ENCODE results near the gene LARGE1. TPM values are rescaled to one million over a fixed set of nuclear protein-coding genes. Genes with fewer than 3 reads are reported as not detected.
"Not testable (repeated sequence)": the region's sequence is repeated elsewhere in the genome, so short reads cannot be mapped to it uniquely, and the experiment has no call there.

Gene LARGE1
- total RNA-seq, 1 donor from 2014 or later = 35.5 TPM

DNA sequence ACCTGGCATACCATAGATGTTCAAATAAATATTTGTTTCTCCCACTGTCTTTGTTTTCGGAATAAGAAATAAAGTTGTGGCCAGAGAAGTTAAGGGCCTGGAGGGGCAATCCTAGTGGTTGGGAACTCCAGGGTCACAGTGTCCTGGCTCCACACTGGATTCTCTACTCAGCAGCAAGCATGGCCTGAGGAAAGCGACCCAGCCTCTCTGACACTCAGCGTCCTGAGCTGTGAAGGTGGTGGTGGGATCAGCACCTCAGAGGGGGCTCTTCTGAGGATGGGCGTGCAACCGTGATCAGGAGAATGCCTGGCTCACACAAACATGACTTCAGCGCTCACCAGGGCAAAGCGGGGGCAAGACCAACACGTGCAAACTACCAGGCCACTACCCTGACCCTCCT, 59.9 kb downstream of the LARGE1 start:
- FAIRE-seq = no peak

DNA sequence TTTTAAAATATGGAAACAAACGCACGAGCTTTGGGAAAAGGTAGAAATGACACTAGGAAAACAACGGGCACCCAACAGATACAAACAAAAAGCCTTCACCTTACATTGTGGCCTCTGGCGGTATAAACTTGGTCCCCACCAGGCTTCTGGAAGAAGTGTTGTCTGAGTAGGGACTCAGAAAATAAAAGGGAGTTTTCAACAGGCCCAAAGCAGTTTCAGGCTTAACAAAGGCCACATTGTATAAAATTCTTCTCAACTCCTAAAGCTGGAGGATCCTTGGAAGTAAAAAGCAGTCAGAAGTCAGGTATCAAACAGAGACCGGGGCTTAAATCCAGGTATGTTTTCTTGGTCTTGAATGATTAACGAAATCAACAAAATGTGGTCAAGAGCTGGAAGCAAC, 61.0 kb downstream of the LARGE1 start:
- FAIRE-seq (no peak), DNase-seq (ENCODE audit: low spot score in 2 of 2) (no peak)

More for the DNA sequence above, 59.9 kb downstream of the LARGE1 start:
- DNase-seq (ENCODE audit: low spot score in 2 of 2) = no peak

DNA sequence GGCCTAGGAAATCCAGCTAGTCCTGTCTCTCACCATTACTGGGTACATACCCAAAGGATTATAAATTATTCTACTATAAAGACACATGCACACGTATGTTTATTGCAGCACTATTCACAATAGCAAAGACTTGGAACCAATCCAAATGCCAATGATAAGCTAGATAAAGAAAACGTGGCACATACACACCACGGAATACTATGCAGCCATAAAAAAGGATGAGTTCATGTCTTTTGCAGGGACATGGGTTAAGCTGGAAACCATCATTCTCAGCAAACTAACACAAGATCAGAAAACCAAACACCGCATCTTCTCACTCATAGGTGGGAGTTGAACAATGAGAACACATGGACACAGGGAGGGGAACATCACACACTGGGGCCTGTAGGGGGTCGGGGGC, 61.6 kb downstream of the LARGE1 start:
- not testable (repeated sequence) for FAIRE-seq; DNase-seq (ENCODE audit: low spot score in 2 of 2)

DNA sequence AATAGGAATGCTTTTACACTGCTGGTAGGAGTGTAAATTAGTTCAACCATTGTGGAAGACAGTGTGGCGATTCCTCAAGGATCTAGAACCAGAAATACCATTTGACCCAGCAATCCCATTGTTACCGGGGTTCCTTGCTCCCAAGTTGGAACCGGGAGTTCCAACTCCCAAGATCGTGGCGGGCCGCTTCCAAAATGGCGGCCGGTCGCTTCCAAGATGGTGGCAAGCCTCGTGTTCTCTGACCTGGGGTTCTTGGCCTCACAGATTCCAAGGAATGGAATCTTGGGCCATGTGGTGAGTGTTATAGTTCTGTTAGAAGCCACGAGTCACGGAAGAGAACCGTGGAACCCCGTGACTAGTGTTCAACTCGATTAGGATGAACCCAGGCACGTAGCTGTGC, 62.5 kb downstream of the LARGE1 start:
- not testable (repeated sequence) for FAIRE-seq; DNase-seq (ENCODE audit: low spot score in 2 of 2)

DNA sequence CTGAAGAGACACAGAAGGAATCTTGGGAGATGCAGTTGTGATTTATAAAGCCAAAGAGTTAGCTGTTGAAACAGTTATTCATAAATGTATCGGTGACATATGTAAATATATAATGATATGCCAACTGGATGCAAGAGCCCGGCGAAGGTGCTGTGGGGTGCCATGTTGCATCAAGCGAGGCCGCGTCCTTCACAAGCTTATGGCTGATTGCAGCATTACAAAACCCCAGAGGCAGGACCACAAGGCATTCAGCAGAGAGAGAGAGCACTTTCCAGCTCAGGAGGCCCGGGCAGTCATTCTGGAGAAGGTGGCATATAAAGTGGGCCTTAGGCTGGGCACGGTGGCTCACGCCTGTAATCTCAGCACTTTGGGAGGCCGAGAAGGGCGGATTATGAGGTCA, 65.6 kb downstream of the LARGE1 start:
- no peak for DNase-seq (ENCODE audit: low spot score in 2 of 2)
- no peak for FAIRE-seq

DNA sequence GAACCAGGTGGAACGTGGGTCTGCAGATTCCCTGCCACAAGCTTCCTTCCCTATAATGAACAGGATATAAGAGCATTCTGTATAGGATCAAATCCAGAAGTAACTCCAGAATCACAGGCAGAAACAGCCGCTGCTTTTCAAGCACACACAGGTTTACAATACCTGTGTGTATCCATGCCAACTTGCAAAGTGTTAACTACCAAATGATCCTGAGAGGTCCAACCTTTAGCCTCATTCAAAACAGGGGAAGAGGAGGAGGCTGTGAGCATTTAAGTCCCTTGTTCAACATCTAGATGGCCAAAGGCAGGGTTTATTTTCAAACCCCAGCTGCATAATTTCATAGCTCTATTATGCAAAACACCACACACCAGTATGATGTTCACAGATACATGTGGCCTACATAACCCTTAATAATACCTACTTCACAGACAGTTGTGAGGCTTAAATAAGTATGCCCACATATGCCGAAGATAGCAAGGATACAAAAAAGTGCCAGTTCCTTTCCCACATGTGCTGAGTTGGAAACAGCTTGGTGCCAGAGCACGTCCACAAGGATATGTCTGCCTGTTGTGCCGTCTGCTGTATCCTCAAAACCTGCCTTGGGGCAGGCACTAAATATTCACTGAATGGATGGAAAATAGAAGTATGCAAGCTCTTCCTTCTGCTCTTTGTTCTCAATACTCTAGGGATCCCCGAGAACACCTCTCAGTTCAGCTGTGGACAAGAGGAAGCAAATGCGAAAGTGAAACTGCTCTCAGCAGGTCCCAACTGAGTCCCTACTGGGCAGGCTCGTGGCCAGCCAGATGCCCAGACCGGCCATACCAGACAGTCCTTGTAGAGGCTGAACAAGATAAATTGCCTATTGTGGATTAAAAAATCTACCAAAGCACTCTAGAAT, 66.8 kb downstream of the LARGE1 start:
- DNase-seq (ENCODE audit: low spot score in 2 of 2) = peak; percentile 12 to 62

DNA sequence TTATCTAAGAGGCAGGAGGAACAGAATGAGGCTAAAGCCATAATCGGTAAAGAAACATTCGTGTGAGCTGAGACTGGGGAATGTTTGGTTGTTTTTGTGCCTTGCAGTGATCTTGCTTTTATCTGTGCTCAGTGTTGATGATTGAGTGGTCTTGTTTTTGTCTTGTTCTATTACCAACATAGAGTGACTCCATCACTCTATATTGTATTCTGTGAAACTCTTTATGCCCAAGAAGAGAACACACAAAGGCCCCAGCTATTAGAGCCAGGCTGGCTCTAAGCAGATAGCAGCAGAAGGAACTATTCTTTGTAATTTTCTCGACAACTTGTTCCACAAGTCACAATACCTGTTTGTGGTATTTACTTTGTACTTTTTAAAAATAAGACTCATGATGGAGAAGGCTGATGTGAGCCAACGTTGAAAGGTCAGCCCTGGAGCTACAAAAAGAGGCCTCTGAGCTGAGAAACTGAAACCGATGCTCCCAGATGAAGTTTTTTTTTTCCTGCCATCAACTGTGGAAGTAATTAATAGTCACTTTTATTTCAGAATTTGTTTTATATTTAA, 68.4 kb downstream of the LARGE1 start:
- no peak for DNase-seq (ENCODE audit: low spot score in 2 of 2)

More for the DNA sequence above, 66.8 kb downstream of the LARGE1 start:
- FAIRE-seq = no peak

DNA sequence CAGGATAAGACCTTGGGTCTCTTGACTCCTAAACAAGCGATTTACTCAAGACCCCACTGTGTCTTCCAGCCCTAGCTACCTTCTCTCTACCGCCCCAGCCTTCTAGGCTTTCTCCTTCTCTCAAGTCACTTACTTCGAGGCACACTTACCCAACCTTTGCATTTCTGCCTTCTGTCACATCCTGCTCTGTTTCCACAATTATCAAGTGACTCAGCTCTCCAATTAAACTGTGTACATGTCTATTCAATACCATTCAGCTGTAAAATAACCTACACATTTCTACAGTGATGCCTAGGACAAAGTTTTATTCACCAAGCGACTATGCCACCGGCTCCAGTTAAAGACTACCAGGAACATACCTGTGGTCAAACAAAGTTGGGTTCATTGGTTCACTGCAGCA, 69.0 kb downstream of the LARGE1 start:
- FAIRE-seq = no peak

More for the DNA sequence above, 68.4 kb downstream of the LARGE1 start:
- no peak for FAIRE-seq

DNA sequence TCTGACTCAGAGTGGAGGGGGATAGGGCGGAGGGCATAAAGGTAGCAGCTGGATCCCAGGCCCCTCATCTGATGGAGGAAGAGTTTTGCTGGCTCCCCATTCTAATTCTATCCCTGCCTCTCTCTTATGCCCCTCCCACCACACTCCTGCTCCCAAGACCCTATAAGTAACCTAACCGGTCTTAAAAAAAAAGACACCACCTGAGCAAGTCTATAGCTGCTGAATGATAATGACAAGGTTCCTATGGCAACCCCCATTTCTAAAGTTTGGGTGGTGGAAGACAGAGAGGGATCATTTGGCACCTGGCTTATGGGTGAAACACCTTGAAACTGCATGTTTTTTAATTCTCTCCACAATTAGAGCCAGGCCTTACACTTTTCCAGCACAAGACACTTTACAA, 69.6 kb downstream of the LARGE1 start:
- DNase-seq (ENCODE audit: low spot score in 2 of 2) = no peak
- FAIRE-seq = no peak

More for the DNA sequence above, 69.0 kb downstream of the LARGE1 start:
- DNase-seq (ENCODE audit: low spot score in 2 of 2) = no peak

DNA sequence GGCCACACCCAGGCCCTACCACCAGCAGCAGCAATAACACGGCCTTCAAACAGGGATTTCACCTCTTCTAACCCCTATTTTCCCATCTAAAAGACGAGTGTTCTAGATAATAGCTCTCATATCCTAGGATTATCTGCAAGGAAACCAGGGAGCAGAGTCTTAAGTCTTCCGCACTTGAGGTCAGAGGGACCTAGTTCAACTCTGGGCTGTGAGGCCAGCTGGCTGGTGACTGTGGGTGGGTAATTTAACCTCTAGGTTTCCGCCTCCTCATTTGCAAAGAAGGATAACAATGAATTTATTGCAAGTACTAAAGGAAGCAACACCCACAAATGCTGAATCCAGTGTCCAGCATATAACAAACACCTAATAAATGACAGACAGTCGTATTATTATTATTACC, 70.1 kb downstream of the LARGE1 start:
- FAIRE-seq (no peak), DNase-seq (ENCODE audit: low spot score in 2 of 2) (no peak)

DNA sequence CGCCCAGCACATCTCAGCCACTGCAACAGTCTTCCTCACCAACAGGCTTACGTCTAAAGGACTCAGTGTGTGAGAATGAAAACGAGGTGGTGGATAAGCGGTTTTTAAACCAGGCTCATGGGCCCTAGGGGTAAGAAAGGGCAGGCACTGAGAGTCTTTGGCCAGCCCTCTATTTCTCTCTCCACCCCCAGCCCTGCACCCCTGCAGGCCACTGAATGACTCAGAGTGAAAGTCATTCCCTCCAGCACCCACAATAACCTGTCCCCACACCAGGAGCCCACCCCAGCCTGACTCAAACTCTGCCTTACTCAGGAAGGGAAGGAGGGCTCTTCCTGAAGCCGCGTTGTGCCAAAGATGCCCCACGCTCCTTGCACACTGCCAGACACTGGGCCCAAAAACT, 72.0 kb downstream of the LARGE1 start:
- FAIRE-seq (no peak), DNase-seq (ENCODE audit: low spot score in 2 of 2) (no peak)

DNA sequence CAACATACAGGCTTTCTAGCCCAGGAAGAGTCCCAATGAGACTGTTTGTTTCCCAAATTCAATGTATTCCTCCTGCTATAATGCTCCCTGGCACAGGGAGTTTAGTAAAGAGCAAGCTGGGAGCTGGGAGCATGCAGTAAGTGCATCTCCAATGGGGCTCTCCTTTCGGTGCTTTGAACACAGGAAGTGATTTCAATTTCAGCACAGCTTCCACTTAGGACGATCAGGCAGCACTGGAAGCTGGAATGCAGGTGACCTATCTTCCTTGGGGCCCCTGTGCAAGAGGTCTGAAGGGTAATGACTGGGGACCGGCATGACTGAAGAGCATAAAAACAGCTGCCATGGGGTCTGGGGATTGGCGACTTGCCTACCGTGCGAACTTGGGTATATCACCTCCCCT, 76.0 kb downstream of the LARGE1 start:
- FAIRE-seq (no peak), DNase-seq (ENCODE audit: low spot score in 2 of 2) (no peak)

DNA sequence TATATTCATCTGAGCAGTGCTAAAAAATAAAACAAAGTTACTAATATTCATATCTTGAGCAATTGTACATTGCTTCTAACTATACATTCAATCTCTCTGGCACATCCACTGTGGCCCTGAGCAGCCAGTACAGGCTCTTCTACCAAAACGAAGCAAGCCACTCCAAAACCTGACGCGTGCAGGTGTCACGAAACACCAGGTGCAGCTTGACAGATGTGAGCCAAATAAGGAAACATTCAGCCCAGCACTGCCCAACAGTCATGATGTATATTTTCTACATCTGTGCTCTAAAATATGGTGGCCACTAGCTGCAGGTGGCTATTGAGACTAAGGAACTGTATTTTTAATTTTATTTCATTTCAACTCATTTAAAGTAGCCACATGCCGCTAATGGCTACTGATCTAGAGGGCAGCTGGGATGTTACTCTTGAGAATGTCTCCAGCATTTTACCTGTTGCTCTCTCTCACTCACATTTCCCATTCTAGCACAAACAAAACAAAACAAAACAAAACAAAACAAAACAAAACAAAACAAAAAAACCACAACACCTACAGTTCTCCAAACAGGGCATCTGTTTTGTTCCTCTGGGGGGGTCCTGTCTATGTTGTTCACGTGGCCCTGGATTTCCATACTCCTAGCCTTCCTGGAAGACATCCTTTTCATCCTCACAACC, 77.7 kb downstream of the LARGE1 start:
- FAIRE-seq = no peak
- DNase-seq (ENCODE audit: low spot score in 2 of 2) = no peak

DNA sequence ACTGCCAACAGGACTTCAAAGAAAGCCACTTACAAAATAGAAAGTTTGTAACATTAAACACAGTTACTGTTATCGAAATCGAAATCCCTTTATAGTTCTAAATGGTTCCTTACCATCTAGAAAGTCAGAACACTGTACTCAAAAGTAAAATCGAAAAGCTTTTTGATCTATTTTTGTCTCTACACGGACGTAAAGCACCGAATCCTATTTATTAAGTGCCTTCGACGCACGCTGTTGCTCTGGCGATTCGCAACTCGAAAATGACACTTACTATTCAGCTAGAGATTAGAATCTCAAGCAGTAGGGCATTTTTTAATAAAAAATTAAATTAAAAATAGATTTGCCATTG, 78.3 kb downstream of the LARGE1 start:
- DNase-seq (ENCODE audit: low spot score in 2 of 2) (no peak), FAIRE-seq (no peak)

DNA sequence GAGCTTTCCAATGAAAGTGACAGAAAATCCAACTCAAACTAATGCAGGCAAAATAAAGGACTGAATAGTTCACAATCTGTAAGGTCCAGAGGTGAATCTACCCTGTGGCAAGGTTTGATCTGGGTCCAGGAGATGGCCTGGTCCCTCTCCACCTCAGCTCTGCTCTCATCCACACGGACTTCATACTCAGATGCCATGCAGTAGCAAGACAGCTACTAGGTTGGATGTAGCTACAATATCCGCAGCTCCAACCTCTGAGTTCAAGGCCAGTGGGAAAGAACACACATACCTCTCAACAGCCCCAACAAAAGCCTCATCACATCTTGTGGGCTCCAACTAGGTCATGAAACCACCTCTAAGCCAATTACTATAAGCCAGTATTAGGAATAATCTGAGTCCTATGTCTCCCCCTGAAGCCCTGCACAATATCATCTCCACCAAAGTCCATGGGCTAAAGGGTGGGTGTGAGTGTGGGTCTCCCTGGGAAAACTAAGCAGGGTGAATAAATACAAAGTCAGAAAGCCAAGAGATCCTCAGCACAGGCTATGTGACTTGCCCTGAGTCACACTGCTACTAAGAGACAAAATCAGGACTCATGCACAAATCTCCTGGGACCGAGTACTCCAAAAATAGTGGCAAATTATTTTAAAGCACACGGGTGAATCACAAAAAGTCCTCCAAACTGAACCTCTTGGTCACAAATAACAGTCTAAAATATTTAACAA, 78.8 kb downstream of the LARGE1 start:
- FAIRE-seq (no peak), DNase-seq (ENCODE audit: low spot score in 2 of 2) (no peak)

DNA sequence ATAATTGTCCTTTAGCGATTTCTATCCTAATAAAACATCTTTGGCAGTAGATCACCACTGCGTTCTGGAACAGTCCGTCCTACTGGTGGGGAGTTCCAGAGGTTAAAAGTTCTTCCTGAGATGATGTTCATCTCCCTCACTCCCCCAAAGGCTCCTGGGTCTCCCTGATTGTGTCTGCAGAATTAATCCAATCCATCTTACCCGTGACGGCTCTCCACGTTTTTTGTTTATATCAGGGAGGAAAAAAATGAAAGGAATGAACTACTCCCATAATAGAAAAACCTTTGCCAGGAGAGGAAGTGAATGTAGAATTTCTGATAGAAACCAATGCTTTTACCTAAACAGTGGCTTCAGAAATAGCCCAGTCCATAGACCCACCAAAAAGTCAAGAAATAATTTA, 81.6 kb downstream of the LARGE1 start:
- DNase-seq (ENCODE audit: low spot score in 2 of 2) (no peak), FAIRE-seq (no peak)

DNA sequence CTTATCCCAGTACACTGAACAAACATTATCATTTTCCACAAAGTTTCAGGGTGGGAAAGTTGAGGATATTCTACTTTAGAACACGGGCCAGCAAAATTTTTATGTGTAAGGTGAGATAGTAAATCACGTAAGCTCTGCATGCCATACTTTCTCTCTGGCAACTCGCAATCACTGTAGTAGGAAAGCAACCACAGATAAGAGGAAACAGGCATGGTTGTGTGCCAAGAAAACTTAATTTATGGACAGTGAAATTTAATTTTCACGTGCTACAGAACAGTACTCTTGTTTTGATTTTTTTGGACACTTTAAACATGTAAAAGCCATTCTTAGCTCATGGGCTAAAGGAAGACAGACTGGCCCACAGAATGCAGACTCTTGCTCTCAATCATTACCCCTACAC, 82.5 kb downstream of the LARGE1 start:
- FAIRE-seq = no peak
- DNase-seq (ENCODE audit: low spot score in 2 of 2) = no peak

DNA sequence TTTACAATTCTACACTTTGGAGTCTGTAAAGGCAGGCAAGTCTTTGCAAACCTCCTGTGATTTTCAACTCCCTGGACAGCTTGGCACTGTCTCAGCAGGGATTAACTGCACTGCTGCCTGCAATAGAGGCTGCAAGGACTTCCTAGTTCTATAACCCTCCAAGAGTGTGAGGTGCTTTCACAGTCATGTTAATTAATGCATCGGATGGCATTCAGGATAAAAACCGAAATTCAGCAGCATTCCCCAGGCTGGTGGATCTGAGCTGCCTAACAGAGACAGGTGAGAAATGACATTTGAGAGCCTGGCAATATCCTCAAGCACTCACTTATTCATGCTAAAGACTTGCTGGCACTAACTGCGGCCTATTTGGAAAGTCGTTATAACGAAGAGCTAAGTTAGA, 85.0 kb downstream of the LARGE1 start:
- no peak for DNase-seq (ENCODE audit: low spot score in 2 of 2)
- FAIRE-seq = no peak

DNA sequence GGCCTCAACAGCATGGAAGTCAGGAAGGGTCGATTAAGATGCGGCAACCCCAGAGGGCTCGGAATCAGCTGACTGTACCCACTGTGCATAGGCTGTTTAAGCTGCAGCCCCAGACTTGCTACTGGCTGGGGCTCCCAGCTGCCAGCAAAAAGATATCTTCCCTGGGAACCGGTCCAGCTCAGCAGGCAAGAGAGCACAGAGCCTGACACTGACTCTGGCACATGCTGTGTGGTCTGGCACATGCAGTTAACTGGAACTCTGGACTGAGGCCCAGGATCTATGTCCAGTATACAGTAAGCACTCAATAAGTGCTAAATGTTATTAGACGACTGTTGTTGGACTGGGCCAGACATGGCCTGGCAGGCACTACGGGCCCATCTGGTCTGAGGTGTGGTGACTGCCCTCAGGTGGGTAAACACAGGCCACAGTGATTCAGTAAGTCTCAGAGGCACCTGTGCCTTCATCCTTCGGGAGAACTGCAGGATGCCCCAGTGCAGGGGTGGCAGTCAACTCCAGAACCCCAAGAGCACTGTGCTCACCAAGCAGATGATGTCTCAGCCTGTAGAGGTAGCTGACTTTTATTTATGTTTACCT, 87.6 kb downstream of the LARGE1 start:
- DNase-seq (ENCODE audit: low spot score in 2 of 2) (no peak), FAIRE-seq (no peak)

DNA sequence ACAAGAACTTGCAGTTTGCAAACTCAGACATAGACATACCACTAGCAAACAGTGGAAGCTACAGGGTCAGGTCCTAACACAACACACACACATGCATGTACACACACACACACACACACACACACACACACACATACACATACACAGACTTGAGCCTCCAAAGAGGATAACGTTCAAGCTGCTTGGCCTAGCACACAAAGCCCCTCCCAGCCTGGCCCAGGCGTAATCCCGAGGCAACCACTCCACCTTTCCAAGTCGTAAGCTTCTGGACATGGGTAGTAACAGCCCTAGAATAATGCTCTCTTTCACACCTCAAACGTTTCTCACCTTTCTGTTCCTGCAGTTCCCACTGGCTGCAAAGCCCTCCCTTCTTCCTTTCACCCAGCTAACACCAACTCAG, 88.6 kb downstream of the LARGE1 start:
- FAIRE-seq = no peak

DNA sequence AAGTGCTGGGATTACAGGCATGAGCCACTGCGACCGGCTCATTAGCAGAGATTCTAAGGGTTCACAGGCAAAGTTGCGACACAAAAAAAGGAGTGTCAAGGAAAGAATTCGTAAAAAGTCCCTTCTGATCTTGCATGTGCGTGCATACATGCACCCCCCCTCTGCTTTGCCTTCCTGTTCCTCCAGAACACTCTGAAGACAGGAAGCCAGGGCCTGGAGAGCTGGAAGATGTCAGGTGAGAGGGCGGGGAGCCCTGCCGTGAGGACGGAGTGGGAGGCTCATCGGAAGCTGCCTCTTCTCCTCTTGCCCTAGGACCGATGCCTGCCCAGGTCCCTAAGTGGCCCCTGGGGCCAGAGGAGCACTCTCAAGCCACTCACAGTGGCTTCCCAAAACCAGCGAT, 89.1 kb downstream of the LARGE1 start:
- no peak for FAIRE-seq

More for the DNA sequence above, 88.6 kb downstream of the LARGE1 start:
- DNase-seq (ENCODE audit: low spot score in 2 of 2) = no peak

More for the DNA sequence above, 89.1 kb downstream of the LARGE1 start:
- no peak for DNase-seq (ENCODE audit: low spot score in 2 of 2)

All from frontal cortex (tissue), 4 donors.